Stomach (tissue), 9 donors: ENCODE measurements around the gene POLR3E. TPM values are rescaled to one million over a fixed set of nuclear protein-coding genes. Genes with fewer than 3 reads are reported as not detected.

Source experiments
- DNase-seq, 2 donors: peaks; one replicate each; pipeline versions ENCODE4 v3.0.0 to v3.0.0-alpha.2; 2013 to 2019
- H3K27ac ChIP-seq, 5 donors: fragments of 200-600 bp in 4 of 5; sonication (generic) in 4 of 5; one replicate each; pipeline ENCODE4 v1.5.1; 2013 to 2019; ENCODE audit warnings: mild to moderate bottlenecking in 1 of 5, moderate library complexity in 1 of 5
- H3K27me3 ChIP-seq, 3 donors: fragments of 200-600 bp; sonication (generic); one replicate each; pipeline ENCODE4 v1.5.1; 2017 to 2019; ENCODE audit warnings: mixed run types in 1 of 3
- H3K36me3 ChIP-seq, 4 donors: fragments of 200-600 bp; sonication (generic); 1 replicate in 3 of 4; 2 replicates in 1 of 4; pipeline ENCODE4 v1.5.1; 2016 to 2019
- H3K4me1 ChIP-seq, 4 donors: fragments of 200-600 bp; sonication (generic); one replicate each; pipeline ENCODE4 v1.5.1; 2016 to 2019
- H3K4me3 ChIP-seq, 4 donors: fragments of 200-600 bp; sonication (generic) in 3 of 4; one replicate each; pipeline ENCODE4 v1.5.1; 2016 to 2019; ENCODE audit warnings: mild to moderate bottlenecking in 1 of 4
- H3K9me3 ChIP-seq, 4 donors: fragments of 200-600 bp; sonication (generic); one replicate each; pipeline ENCODE4 v1.5.1; 2016 to 2019
- EP300 ChIP-seq: sonication (generic); formaldehyde crosslinking; IDR thresholded peaks from one replicate; pipeline ENCODE4 v1.6.1; 2017; ENCODE audit warnings: antibody characterized with exemption
- POLR2A ChIP-seq, 4 donors: fragments of 450-650 bp; IDR thresholded peaks; one replicate each; pipeline ENCODE4 v1.6.1; 2016; ENCODE audit warnings: antibody characterized with exemption in 4 of 4, control low read depth in 2 of 4, mild to moderate bottlenecking in 1 of 4, moderate library complexity in 1 of 4
- POLR2AphosphoS5 ChIP-seq, 3 donors: sonication (generic); formaldehyde crosslinking; IDR thresholded peaks; one replicate each; pipeline ENCODE4 v1.6.1; 2016; ENCODE audit warnings: antibody characterized with exemption in 3 of 3
- WGBS, 5 donors: extraction: QIAGEN DNeasy Blood & Tissue Kit in 3 of 5; methylation state at CpG; one replicate each; pipeline versions ENCODE4 v1.1.5 to v1.1.7; 2013 to 2018; 5-methylcytosine and 5-hydroxymethylcytosine counted together
- intact Hi-C: fragments of 100-400 bp; cut with DNase I; formaldehyde crosslinking; loops from one replicate; pipeline ENCODE4 v1.15.1; 2023; ENCODE audit warnings: low total_unique reads
- polyA plus RNA-seq, 3 donors: library from polyadenylated mRNA; stranded (reverse); fragments of 200-250 nt; gene quantifications; one replicate each; pipeline ENCODE4 v1.2.3, GENCODE V29; 2013
- total RNA-seq, 5 donors: library from RNA; depleted of rRNA; stranded (reverse); fragments of >200 nt; gene quantifications; one replicate each; pipeline versions ENCODE4 v1.1.0 to v1.2.3, GENCODE V29; 2014 to 2016
- TF ChIP-seq, protein P1 (sequence below), 7 experiments: fragments of 450-650 bp in 4 of 7; fragments of 200-600 bp in 3 of 7; sonication (generic) in 3 of 7; IDR thresholded peaks; one replicate each; pipeline ENCODE4 v1.5.1; 2016 to 2019; ENCODE audit warnings: antibody characterized with exemption in 7 of 7, control low read depth in 2 of 7, mild to moderate bottlenecking in 1 of 7
- donor health status: healthy with polysubstance abuse.
- donor health status: Bipolar disorder and iron deficiency.
- donor health status: healthy.

Gene POLR3E
- total and polyA plus RNA-seq, 8 donors = 13.1 to 99.1 (median 51.9) TPM

- 71 to 92% (median 82%) methylated on average over 4 of the region's 4 CpGs for WGBS, 5 donors
- no peak overlapping the region for H3K27ac ChIP-seq
Observed at GRCh38 chr16:22262460-22262859, 34.7 kb upstream of the POLR3E start.

DNA sequence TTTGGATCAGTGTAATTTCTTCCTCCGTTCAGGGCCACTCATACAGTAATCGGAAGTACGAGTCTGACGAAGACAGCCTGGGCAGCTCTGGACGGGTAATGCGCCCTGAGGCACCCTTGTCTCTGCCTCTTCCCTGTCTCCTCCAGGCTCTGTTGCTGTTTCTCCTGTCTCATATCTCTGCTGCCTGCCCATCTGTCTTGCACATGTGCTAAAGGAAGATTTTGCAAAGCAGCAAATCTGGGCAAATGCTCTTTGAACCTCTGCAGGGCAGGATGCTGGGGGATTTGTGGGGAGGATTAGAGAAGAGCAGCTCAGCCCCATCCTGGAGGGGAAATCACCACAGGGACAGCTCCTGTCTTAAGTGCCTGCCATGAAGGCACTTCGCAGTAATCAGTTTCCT is 32.4 kb upstream of the POLR3E start:
- no peak overlapping the region for H3K27ac ChIP-seq
- no peak overlapping the region for H3K4me3 ChIP-seq
- H3K36me3 ChIP-seq = peaks cover 65 to 100% (median 100%) of the 10 kb centered on the region in 4 donors
- H3K4me1 ChIP-seq = no peaks in the 10 kb centered on the region
- intact Hi-C loops = no loop called here
- no peaks in the 10 kb centered on the region for H3K27me3 ChIP-seq
- TF ChIP-seq POLR2A (IDR thresholded peaks at IDR 0.05) = no peak
- TF ChIP-seq EP300 = no peak
- TF ChIP-seq, protein P1, sequence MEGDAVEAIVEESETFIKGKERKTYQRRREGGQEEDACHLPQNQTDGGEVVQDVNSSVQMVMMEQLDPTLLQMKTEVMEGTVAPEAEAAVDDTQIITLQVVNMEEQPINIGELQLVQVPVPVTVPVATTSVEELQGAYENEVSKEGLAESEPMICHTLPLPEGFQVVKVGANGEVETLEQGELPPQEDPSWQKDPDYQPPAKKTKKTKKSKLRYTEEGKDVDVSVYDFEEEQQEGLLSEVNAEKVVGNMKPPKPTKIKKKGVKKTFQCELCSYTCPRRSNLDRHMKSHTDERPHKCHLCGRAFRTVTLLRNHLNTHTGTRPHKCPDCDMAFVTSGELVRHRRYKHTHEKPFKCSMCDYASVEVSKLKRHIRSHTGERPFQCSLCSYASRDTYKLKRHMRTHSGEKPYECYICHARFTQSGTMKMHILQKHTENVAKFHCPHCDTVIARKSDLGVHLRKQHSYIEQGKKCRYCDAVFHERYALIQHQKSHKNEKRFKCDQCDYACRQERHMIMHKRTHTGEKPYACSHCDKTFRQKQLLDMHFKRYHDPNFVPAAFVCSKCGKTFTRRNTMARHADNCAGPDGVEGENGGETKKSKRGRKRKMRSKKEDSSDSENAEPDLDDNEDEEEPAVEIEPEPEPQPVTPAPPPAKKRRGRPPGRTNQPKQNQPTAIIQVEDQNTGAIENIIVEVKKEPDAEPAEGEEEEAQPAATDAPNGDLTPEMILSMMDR (IDR thresholded peaks at IDR 0.05) = no peak
- TF ChIP-seq POLR2AphosphoS5 (IDR thresholded peaks at IDR 0.05) = no peak
- 88 to 95% (median 92%) methylated on average over 7 of the region's 7 CpGs for WGBS, 5 donors
- DNase-seq = no peak
- no peaks in the 10 kb centered on the region for H3K9me3 ChIP-seq

More at GRCh38 chr16:22262460-22262859, 34.7 kb upstream of the POLR3E start:
- Histone ChIP-seq H3K9me3 (no peaks in the 10 kb centered on the region), H3K36me3 (peaks cover 63 to 100% (median 100%) of the 10 kb centered on the region in 4 donors), H3K4me3 (no peak overlapping the region), H3K4me1 (no peaks in the 10 kb centered on the region), H3K27me3 (no peaks in the 10 kb centered on the region)
- TF ChIP-seq POLR2A (IDR thresholded peaks at IDR 0.05) = no peak
- TF ChIP-seq EP300 = no peak
- no peak for TF ChIP-seq POLR2AphosphoS5 (IDR thresholded peaks at IDR 0.05)
- TF ChIP-seq, protein P1 (IDR thresholded peaks at IDR 0.05) = no peak
- DNase-seq = no peak
- intact Hi-C loops = no loop called here

GRCh38 chr16:22265351-22265750 is 31.9 kb upstream of the POLR3E start:
- H3K27me3 ChIP-seq = no peaks in the 10 kb centered on the region
- WGBS, 5 donors = 87 to 92% (median 88%) methylated on average over 5 of the region's 5 CpGs
- H3K9me3 ChIP-seq = no peaks in the 10 kb centered on the region
- H3K36me3 ChIP-seq = peaks cover 59 to 100% (median 100%) of the 10 kb centered on the region in 4 donors
- intact Hi-C loops = no loop called here
- no peak for TF ChIP-seq POLR2A (IDR thresholded peaks at IDR 0.05)
- TF ChIP-seq, protein P1 (IDR thresholded peaks at IDR 0.05) = no peak
- TF ChIP-seq POLR2AphosphoS5 (IDR thresholded peaks at IDR 0.05) = no peak
- no peak for TF ChIP-seq EP300
- H3K4me3 ChIP-seq = no peak overlapping the region
- DNase-seq = no peak
- H3K27ac ChIP-seq = no peak overlapping the region
- H3K4me1 ChIP-seq = no peaks in the 10 kb centered on the region

- H3K4me1 ChIP-seq = no peaks in the 10 kb centered on the region
Observed at GRCh38 chr16:22266546-22266945, 30.7 kb upstream of the POLR3E start.

DNA sequence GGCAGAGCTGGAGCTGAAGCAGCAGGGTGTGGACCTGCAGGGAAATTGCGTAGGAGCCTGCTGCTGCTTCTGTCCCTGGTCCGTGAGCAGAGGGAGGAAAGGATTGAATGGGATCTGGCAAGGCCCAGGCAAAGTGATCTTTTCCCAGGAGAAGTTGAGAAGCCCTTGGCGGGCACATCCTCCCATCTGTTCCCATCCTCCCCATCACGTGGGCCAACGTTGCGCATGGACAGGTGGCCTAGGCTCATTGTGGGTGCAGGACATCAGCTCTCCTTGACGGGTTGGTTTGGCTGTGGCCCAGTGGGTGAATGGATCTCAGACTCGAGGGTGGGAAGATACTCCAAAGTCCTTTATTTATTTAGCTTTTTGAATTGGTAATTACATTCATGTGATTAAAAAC is 29.4 kb upstream of the POLR3E start:
- peaks cover 0 to 4% (median under 1%) of the 10 kb centered on the region in 4 donors for H3K4me1 ChIP-seq
- WGBS, 5 donors = 81 to 87% (median 87%) methylated on average over 8 of the region's 8 CpGs
- H3K4me3 ChIP-seq = no peak overlapping the region
- no peak for DNase-seq
- TF ChIP-seq EP300 = no peak
- TF ChIP-seq POLR2AphosphoS5 (IDR thresholded peaks at IDR 0.05) = no peak
- TF ChIP-seq, protein P1 (IDR thresholded peaks at IDR 0.05) = no peak
- TF ChIP-seq POLR2A (IDR thresholded peaks at IDR 0.05) = no peak
- intact Hi-C loops = no loop called here
- H3K27me3 ChIP-seq = no peaks in the 10 kb centered on the region
- no peak overlapping the region for H3K27ac ChIP-seq
- peaks cover 50 to 100% (median 100%) of the 10 kb centered on the region in 4 donors for H3K36me3 ChIP-seq
- H3K9me3 ChIP-seq = no peaks in the 10 kb centered on the region

More at GRCh38 chr16:22266546-22266945, 30.7 kb upstream of the POLR3E start:
- no peak for DNase-seq
- Histone ChIP-seq H3K27me3 (no peaks in the 10 kb centered on the region), H3K4me3 (no peak overlapping the region), H3K36me3 (peaks cover 57 to 100% (median 100%) of the 10 kb centered on the region in 4 donors), H3K27ac (no peak overlapping the region), H3K9me3 (no peaks in the 10 kb centered on the region)
- WGBS, 5 donors = 95 to 99% (median 97%) methylated on average over 9 to 19 of the region's 19 CpGs
- no peak for TF ChIP-seq EP300
- no peak for TF ChIP-seq POLR2A (IDR thresholded peaks at IDR 0.05)
- intact Hi-C loops = no loop called here
